NB4 (cell line): Measurements from ENCODE around the gene DTX3L.

ENCODE experiments used
- POLR2A ChIP-seq: IDR thresholded peaks from 2 replicates; pipeline ENCODE4 v1.6.1; 2011; ENCODE audit warnings: mild to moderate bottlenecking; ENCODE audit not compliant: insufficient read length; ENCODE audit errors: extremely low read depth
- TF ChIP-seq, protein P1 (sequence below): IDR thresholded peaks from one replicate; pipeline ENCODE4 v1.5.1; 2012; ENCODE audit warnings: low read depth, low read length

DNA sequence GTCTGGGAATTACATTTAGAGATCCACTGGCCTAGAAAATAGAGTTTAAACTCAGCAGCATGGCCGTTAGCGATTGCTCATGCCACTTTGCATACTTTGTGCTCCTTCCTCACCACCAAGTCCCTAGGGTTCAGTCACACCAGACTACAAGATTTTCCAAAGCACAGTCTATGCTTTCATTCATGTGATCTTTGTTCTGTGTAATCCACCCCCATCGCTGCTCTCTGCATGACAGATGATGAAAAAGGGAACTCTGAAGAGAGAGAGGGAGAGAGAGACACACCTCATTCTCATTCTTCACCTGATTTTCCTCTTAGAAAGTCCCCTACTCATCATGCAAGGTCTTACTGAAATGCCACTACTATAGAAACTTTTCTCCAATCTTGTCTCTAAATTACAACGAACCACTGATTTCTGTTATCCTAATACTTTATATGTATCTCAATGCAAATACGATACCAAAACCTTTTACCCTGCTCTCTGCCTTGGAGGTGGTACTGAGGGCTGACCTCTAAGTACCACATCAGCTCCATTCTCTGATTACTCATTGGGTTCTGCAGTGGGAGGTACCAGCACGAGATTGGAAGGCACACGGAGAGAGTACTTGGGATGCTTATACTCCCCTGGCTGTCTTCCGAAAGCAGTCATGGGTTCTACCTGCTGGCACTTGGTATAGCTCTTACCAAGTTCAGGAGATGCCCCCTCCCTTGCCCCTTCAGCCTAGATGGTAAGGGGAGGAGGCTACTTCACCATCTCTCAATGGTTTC, 12.2 kb downstream of the DTX3L start:
- TF ChIP-seq, protein P1, sequence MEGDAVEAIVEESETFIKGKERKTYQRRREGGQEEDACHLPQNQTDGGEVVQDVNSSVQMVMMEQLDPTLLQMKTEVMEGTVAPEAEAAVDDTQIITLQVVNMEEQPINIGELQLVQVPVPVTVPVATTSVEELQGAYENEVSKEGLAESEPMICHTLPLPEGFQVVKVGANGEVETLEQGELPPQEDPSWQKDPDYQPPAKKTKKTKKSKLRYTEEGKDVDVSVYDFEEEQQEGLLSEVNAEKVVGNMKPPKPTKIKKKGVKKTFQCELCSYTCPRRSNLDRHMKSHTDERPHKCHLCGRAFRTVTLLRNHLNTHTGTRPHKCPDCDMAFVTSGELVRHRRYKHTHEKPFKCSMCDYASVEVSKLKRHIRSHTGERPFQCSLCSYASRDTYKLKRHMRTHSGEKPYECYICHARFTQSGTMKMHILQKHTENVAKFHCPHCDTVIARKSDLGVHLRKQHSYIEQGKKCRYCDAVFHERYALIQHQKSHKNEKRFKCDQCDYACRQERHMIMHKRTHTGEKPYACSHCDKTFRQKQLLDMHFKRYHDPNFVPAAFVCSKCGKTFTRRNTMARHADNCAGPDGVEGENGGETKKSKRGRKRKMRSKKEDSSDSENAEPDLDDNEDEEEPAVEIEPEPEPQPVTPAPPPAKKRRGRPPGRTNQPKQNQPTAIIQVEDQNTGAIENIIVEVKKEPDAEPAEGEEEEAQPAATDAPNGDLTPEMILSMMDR, result no peak
- no peak for TF ChIP-seq POLR2A
